ENCODE results near the gene PARN.

- TF ChIP-seq CTCF (conservative IDR thresholded peaks at IDR 0.05 in 1 of 2, IDR thresholded peaks at IDR 0.05 in 1 of 2; ENCODE audit: low read depth in 1 of 2, low read length in 2 of 2) (no peak), EZH2 (IDR thresholded peaks at IDR 0.05; ENCODE audit: low read length, missing control alignments) (no peak)
Observed at GRCh38 chr16:14434860-14435259, 195.2 kb downstream of the PARN start.
